HG02642 (cell line): ENCODE results near the gene KRCC1.
A peak's percentile ranks its signal among the peaks of the same experiment; 100 is the strongest.

Experiments
- ATAC-seq: cut with Tn5 transposase; IDR thresholded peaks from one replicate; pipeline ENCODE4 v1.9.1; 2021; ENCODE audit warnings: mild to moderate bottlenecking; ENCODE audit not compliant: unreplicated experiment, poor library complexity

Gene KRCC1

GRCh38 chr2:88055371-88056128 lies at the start of gene KRCC1:
TSS of gene KRCC1 (minus strand) at chr2:88055783. CDS start at chr2:88028563, 27,220 bp downstream.
- ATAC-seq = peak; percentile 98

DNA sequence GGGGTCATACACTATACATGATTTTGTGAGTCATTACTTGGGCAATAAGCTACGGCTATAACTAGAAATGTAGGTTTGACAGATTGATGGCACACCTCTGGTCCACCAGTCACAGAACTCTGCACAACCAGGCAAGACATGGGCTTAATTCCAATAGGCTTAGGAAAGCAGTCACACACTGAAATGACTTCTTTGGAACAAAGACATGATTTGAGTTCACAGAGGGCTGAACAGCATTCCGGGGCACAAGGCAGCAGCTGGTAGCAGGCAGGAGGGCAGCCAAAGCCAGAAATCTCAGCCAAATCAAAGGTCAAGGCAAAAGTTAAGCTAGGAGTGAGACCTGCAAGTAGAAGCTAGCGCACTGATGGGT lies 44.9 kb upstream of the KRCC1 start:
- no peak for ATAC-seq

DNA sequence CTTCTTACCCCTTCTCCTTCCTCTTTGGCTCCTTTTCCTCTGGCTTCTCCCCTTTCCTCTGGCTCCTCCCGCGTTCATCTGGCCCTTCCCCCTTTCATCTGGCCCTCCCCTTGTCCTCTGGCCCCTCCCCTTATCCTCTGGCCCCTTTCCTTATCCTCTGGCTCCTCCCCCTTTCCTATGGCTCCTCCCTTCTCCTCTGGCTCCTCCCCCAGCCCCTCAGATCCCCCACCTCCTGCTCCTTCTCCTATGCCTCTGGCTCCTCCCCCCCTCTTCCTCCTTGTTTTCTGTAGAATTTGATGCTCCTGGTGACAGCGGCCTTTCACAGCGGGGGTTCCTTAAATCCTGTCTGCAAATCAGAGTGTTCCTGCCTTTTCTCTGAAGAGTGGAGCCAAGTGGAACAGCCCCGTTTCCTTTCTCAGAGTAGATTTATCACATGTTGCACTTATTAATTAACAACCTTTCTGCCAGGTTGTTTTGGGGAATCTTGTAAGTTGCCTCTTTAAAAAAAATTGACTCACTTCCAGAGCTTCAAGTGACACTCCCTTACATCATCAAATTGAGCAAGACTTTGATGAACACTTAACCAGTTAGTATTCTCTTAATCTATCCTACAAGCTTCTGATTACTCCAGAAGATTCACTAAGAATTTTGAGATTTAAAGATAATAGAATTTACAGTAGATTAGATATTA lies 44.4 kb upstream of the KRCC1 start:
- no peak for ATAC-seq

GRCh38 chr2:88098558-88098900 lies 42.9 kb upstream of the KRCC1 start:
- no peak for ATAC-seq

GRCh38 chr2:88097891-88098557 lies 42.4 kb upstream of the KRCC1 start:
- no peak for ATAC-seq

- no peak for ATAC-seq
Observed at GRCh38 chr2:88097192-88097591, 41.6 kb upstream of the KRCC1 start.

- ATAC-seq = no peak
Observed at GRCh38 chr2:88096708-88097107, 41.1 kb upstream of the KRCC1 start.

GRCh38 chr2:88095022-88095421 lies 39.4 kb upstream of the KRCC1 start:
- ATAC-seq = no peak

DNA sequence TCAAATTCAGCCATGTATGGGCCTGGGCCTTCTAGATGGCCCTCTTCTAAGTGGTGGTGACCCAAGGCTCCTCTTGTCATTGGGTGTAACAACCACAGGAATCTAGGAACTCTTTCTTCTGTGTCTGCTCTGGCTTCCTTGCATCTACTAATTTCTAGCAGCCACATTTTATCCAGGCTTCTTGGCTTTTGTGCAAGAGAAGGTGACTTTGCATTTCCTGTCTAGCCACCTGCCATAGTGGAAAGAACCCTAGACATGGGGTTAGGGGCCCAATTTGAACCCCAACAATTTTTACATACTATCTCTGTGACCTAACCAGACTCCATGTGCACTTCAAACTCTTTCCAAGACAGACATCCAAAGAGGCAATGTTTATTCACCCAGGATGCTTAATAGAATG lies 37.2 kb upstream of the KRCC1 start:
- ATAC-seq = no peak

GRCh38 chr2:88091943-88092342 lies 36.4 kb upstream of the KRCC1 start:
- no peak for ATAC-seq

GRCh38 chr2:88090446-88091283 lies 35.1 kb upstream of the KRCC1 start:
- no peak for ATAC-seq

DNA sequence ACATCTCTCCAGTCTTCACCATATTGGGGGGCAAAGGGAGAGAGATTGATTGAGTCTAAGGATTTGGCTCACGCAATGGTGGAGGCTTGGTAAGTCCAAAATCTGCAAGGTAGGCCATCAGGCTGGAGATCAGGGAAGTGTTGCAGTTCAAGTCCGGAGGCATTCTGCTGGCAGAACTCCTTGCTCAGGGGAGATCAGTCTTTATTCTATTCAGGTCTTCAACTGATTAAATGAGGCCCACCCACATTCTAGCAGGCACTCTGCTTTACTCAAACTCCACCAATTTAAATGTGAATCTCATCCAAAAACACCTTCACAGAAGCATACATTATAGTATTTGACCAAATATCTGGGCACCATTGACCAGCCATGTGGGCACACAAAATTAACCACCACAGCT lies 33.4 kb upstream of the KRCC1 start:
- ATAC-seq = no peak

DNA sequence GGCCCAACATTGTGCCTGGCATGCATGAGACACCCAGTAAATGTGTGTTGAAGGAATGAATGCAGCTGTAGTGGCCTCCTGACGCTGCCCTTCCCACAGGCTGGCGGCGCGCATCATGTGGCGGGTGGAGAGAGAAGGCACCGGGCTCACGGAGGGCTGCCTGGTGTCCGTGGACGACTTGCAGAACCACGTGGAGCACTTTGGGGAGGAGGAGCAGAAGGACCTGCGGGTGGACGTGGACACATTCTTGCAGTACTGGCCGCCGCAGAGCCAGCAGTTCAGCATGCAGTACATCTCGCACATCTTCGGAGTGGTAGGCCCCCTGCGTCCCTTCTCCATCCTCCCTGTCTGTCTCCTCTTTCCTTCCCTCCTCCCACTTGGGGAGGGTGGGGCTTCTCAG lies 32.2 kb upstream of the KRCC1 start:
- ATAC-seq = no peak

- no peak for ATAC-seq
Observed at GRCh38 chr2:88087073-88087472, 31.5 kb upstream of the KRCC1 start.

DNA sequence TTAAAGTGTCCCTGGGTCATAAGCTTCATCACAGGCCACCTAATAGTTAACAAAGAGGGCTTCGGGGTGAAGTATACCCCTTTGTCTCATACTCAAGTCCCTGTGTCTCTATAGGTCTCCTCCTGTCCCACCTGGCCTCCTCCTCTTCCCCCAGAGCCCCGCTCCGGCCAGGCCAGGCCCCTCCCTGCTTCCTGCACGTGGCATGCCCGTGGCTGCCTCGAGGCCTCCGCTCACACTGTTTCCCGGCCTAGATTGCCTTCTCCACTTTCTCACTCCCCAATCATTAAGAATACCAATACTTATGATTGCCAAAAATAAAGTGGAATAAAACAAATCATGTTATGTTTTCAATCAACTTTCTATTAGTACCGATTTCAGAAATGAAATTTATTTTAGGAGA lies 30.8 kb upstream of the KRCC1 start:
- no peak for ATAC-seq

GRCh38 chr2:88085602-88086001 lies 30.0 kb upstream of the KRCC1 start:
- no peak for ATAC-seq

DNA sequence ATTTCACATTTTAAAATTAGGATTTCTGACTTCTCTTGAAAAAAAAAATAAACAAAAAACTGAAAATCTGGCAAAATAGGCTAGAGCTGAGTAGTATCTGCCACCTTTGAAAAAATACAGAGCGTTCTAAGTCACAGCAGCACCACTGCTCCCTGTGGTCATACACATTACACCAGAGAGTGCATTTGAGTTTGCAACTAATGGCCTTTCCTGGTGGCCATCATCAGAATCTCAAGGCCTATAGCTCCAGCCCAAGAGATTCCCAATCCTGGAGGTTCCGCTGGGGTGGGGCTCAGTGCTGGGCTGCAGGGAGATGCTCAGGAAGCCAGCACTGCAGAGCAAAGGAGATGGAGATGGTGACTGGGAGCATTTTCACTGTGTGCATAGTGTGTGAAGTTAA lies 29.5 kb upstream of the KRCC1 start:
- ATAC-seq = no peak

DNA sequence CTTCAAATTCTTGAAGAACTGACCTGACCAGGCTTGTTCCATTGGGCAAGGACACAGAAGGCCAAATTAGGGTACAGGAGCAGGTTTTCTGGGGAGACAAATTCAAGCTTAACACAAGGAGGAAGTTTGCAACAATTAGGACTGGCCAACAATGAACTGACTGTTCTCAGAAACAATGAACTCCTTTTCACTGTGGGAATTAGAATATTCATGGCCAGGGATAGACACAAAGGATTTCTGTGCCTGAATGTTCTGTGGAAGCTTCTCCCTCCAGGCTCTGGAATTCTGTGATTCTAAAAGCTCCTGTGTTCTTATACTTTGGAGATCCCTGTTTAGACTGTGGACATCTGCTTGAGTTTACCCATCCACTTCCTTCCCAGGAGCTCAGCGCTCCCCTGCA lies 27.2 kb upstream of the KRCC1 start:
- no peak for ATAC-seq

DNA sequence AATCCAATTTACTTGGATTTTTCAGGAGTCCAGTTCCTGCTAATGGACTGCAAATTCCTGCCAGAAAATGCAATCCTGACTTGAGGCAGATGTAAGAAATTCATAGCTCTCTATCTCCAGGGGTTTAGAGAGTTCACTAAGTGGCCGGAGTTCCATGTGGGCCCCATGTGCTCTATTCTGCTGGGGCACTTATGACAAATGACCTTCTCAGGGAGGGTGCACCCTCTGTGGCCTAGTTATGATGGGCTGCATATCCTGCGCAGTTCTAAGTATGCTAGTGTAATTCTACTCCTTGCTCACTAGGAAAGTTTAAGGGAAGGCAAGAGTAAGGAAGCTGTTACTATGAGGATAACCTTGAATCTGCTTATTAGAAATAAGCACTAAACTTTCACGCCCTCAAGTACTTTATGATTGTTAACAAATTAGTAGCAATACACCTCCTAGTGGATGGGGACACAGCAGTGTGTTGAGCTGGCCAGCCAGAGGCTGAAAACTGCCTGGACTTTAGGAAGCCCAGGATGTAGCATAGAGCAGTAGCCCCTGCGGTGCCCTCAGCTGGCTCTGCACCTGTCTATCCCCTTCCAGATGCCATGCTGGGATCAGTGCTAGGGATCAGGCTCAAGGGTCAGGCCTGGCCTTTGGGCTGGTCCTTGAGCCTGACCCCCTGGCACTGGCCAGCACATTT lies 26.5 kb upstream of the KRCC1 start:
- ATAC-seq = no peak

DNA sequence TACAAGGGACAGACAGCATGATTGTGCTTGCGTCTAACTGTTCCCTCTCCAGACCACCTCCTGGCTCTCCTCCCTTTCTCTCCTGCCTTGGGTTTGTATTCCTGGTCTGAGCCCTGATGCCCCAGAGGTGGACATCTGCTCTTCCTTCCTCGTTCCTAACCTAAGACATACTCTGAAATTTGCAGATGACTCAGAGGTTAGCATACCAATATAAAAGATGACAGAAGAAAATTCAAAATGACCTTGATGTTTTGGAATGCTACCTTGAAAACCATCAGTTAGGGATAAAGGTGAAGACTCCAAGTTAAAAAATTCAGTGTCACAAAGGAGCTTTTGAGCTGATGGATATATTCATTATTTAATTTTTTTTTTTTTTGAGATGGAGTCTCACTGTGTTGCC lies 25.0 kb upstream of the KRCC1 start:
- ATAC-seq = no peak
